Measurements from ENCODE around the gene BRAT1. TPM values are rescaled to one million over a fixed set of nuclear protein-coding genes. Genes with fewer than 3 reads are reported as not detected.
"Not testable (repeated sequence)": the region's sequence is repeated elsewhere in the genome, so short reads cannot be mapped to it uniquely, and the experiment has no call there.

Gene BRAT1
- total RNA-seq, 2 experiments from 2014 or later, result 34.7 to 35.9 TPM

GRCh38 chr7:2540641-2541051 lies 14.7 kb downstream of the BRAT1 start:
- no peaks in the 10 kb centered on the region for H3K9me3 Mint-ChIP-seq (ENCODE audit: low read depth)
- intact Hi-C loops (cut with DNase I, micrococcal nuclease), result no loop called here
- CTCF ChIA-PET, result no interaction called here
- H3K27ac Mint-ChIP-seq, result no peak overlapping the region
- no peaks in the 10 kb centered on the region for H3K27me3 Mint-ChIP-seq
- H3K4me3 Mint-ChIP-seq, result no peak overlapping the region
- peaks cover 7% of the 10 kb centered on the region for H3K36me3 Mint-ChIP-seq (ENCODE audit: low read depth)
- peak; percentile 4 for DNase-seq
- POLR2A ChIA-PET, result no interaction called here
- no peaks in the 10 kb centered on the region for H3K4me1 Mint-ChIP-seq
- no peak for ATAC-seq

GRCh38 chr7:2540133-2540532 lies 15.2 kb downstream of the BRAT1 start:
- no peak for ATAC-seq
- no peaks in the 10 kb centered on the region for H3K9me3 Mint-ChIP-seq (ENCODE audit: low read depth)
- no peak for DNase-seq
- peaks cover 7% of the 10 kb centered on the region for H3K36me3 Mint-ChIP-seq (ENCODE audit: low read depth)
- H3K4me1 Mint-ChIP-seq, result no peaks in the 10 kb centered on the region
- POLR2A ChIA-PET, result no interaction called here
- H3K27ac Mint-ChIP-seq, result no peak overlapping the region
- no peak overlapping the region for H3K4me3 Mint-ChIP-seq
- intact Hi-C loops (cut with DNase I, micrococcal nuclease), result no loop called here
- CTCF ChIA-PET, result no interaction called here
- no peaks in the 10 kb centered on the region for H3K27me3 Mint-ChIP-seq

GRCh38 chr7:2539031-2539911 lies 16.1 kb downstream of the BRAT1 start:
- H3K4me3 Mint-ChIP-seq, result no peak overlapping the region
- H3K36me3 Mint-ChIP-seq (ENCODE audit: low read depth), result peaks cover 7% of the 10 kb centered on the region
- ChIA-PET POLR2A (no interaction called here), CTCF (no interaction called here)
- H3K9me3 Mint-ChIP-seq (ENCODE audit: low read depth), result no peaks in the 10 kb centered on the region
- H3K4me1 Mint-ChIP-seq, result no peaks in the 10 kb centered on the region
- intact Hi-C loops (cut with DNase I, micrococcal nuclease), result no loop called here
- no peaks in the 10 kb centered on the region for H3K27me3 Mint-ChIP-seq
- ATAC-seq, result no peak
- DNase-seq, result peak; percentile 5
- no peak overlapping the region for H3K27ac Mint-ChIP-seq

- CTCF ChIA-PET, result no interaction called here
- H3K4me1 Mint-ChIP-seq, result no peaks in the 10 kb centered on the region
- POLR2A ChIA-PET, result no interaction called here
- H3K36me3 Mint-ChIP-seq (ENCODE audit: low read depth), result peaks cover 7% of the 10 kb centered on the region
- DNase-seq, result no peak
- no peak overlapping the region for H3K27ac Mint-ChIP-seq
- ATAC-seq, result no peak
- H3K4me3 Mint-ChIP-seq, result no peak overlapping the region
- H3K27me3 Mint-ChIP-seq, result no peaks in the 10 kb centered on the region
- H3K9me3 Mint-ChIP-seq (ENCODE audit: low read depth), result no peaks in the 10 kb centered on the region
- intact Hi-C loops (cut with DNase I, micrococcal nuclease), result no loop called here
Observed at GRCh38 chr7:2537981-2538851, 17.1 kb downstream of the BRAT1 start.

- ATAC-seq; H3K36me3 Mint-ChIP-seq (ENCODE audit: low read depth); POLR2A ChIA-PET; H3K4me1 Mint-ChIP-seq; H3K27ac Mint-ChIP-seq; CTCF ChIA-PET; intact Hi-C loops (cut with DNase I, micrococcal nuclease); H3K4me3 Mint-ChIP-seq; H3K27me3 Mint-ChIP-seq; DNase-seq; H3K9me3 Mint-ChIP-seq (ENCODE audit: low read depth): not testable (repeated sequence)
Observed at GRCh38 chr7:2535872-2536627, 19.3 kb downstream of the BRAT1 start.

GRCh38 chr7:2534214-2534613 lies 21.1 kb downstream of the BRAT1 start:
- ATAC-seq; H3K36me3 Mint-ChIP-seq (ENCODE audit: low read depth); CTCF ChIA-PET; H3K4me3 Mint-ChIP-seq; H3K27ac Mint-ChIP-seq; POLR2A ChIA-PET; H3K9me3 Mint-ChIP-seq (ENCODE audit: low read depth); DNase-seq; H3K27me3 Mint-ChIP-seq: not testable (repeated sequence)
- intact Hi-C loops (cut with DNase I, micrococcal nuclease), result loop anchor here in 1 of 2 experiments (5.0 kb wide), 1 partner anchor 1507 kb away; no protein-coding TSS in a partner anchor
- H3K4me1 Mint-ChIP-seq, result peaks cover 19% of the 10 kb centered on the region

- H3K27ac Mint-ChIP-seq; POLR2A ChIA-PET; H3K4me3 Mint-ChIP-seq; CTCF ChIA-PET; H3K27me3 Mint-ChIP-seq; H3K36me3 Mint-ChIP-seq (ENCODE audit: low read depth); ATAC-seq; DNase-seq; H3K9me3 Mint-ChIP-seq (ENCODE audit: low read depth): not testable (repeated sequence)
- intact Hi-C loops (cut with DNase I, micrococcal nuclease), result loop anchor here in 1 of 2 experiments (5.0 kb wide), 1 partner anchor 1506 kb away; no protein-coding TSS in a partner anchor
- peaks cover 25% of the 10 kb centered on the region for H3K4me1 Mint-ChIP-seq
Observed at GRCh38 chr7:2533566-2533965, 21.8 kb downstream of the BRAT1 start.

GRCh38 chr7:2532816-2533215 lies 22.5 kb downstream of the BRAT1 start:
- H3K36me3 Mint-ChIP-seq (ENCODE audit: low read depth); ATAC-seq; POLR2A ChIA-PET; DNase-seq; H3K27ac Mint-ChIP-seq; H3K27me3 Mint-ChIP-seq; H3K4me3 Mint-ChIP-seq; H3K9me3 Mint-ChIP-seq (ENCODE audit: low read depth); CTCF ChIA-PET: not testable (repeated sequence)
- H3K4me1 Mint-ChIP-seq, result peaks cover 33% of the 10 kb centered on the region
- intact Hi-C loops (cut with DNase I, micrococcal nuclease), result loop anchor here in 1 of 2 experiments (5.0 kb wide), 1 partner anchor 1506 kb away; no protein-coding TSS in a partner anchor

- peaks cover 38% of the 10 kb centered on the region for H3K4me1 Mint-ChIP-seq
- intact Hi-C loops (cut with DNase I, micrococcal nuclease), result loop anchor here in 1 of 2 experiments (5.0 kb wide), 1 partner anchor 1505 kb away; no protein-coding TSS in a partner anchor
- H3K27ac Mint-ChIP-seq; H3K27me3 Mint-ChIP-seq; H3K4me3 Mint-ChIP-seq; H3K9me3 Mint-ChIP-seq (ENCODE audit: low read depth); ATAC-seq; H3K36me3 Mint-ChIP-seq (ENCODE audit: low read depth); CTCF ChIA-PET; POLR2A ChIA-PET; DNase-seq: not testable (repeated sequence)
Observed at GRCh38 chr7:2532199-2532772, 23.0 kb downstream of the BRAT1 start.

- POLR2A ChIA-PET; H3K27ac Mint-ChIP-seq; CTCF ChIA-PET; ATAC-seq; DNase-seq; H3K9me3 Mint-ChIP-seq (ENCODE audit: low read depth); H3K4me3 Mint-ChIP-seq; H3K27me3 Mint-ChIP-seq; H3K36me3 Mint-ChIP-seq (ENCODE audit: low read depth): not testable (repeated sequence)
- intact Hi-C loops (cut with DNase I, micrococcal nuclease), result loop anchor here (2.0 to 5.0 kb wide), 2 partner anchors 27 to 1504 kb away; partner anchors contain the start of gene IQCE (in 1 of the 2)
- peaks cover 41% of the 10 kb centered on the region for H3K4me1 Mint-ChIP-seq
Observed at GRCh38 chr7:2531796-2532110, 23.6 kb downstream of the BRAT1 start.
